OCI-LY1 (cell line): ENCODE results near the gene CCDC60.

Experiments
- CTCF ChIP-seq: fragments of 200-600 bp; sonication (generic), shearing (Covaris generic); IDR thresholded peaks from 2 replicates; pipeline ENCODE4 v1.5.1; 2017; ENCODE audit warnings: mild to moderate bottlenecking, antibody characterized with exemption, low read length, moderate library complexity, mixed read lengths
- EZH2 ChIP-seq: fragments of 200-600 bp; sonication (generic), shearing (Covaris generic); IDR thresholded peaks from 2 replicates; pipeline ENCODE4 v1.8.0; 2017; ENCODE audit warnings: borderline replicate concordance, mixed run types, mild to moderate bottlenecking, antibody characterized with exemption, low read length, moderate library complexity, mixed read lengths

DNA sequence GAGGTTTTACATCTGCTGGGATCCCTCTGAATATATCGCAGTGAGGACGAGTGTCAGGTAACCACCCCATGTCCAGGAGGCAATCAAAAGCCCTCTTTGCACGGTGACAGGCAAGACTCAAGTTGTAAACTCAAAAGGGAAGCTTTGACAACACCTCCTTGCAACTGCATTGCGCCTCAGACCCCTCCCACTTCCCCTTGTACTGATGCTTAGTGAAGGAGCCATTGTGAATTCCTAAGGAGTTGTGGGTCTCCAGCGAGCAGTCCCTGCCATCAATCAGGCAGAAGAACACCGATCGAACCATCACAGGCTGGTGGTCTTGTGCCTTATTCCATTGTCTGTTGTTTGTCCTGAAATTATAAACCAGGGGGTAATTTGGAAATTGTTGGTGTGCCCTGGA lies 112.6 kb downstream of the CCDC60 start:
- TF ChIP-seq CTCF = no peak
- no peak for TF ChIP-seq EZH2
